Measurements from ENCODE around the gene CLCN7.

DNA sequence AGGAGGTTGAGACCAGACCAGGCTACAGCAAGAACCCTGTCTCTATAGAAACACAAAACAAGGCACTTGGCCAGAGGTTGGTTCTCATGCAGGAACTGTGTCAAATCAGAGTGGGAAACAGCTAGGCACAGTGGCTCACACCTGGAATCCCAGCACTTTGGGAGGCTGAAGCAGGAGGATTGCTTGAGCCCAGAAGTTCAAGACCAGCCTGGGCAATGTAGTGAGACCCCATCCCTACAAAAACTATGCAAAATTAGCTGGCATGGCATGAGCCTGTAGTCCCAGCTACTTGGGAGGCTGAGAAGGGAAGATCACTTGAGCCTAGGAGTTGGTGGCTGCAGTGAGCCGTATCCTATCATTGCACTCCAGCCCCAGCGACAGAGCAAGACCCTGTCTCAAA lies 62.0 kb downstream of the CLCN7 start:
- TF ChIP-seq CTCF (IDR thresholded peaks at IDR 0.05), result no peak
- TF ChIP-seq POLR2A (IDR thresholded peaks at IDR 0.05), result no peak
- TF ChIP-seq EP300 (IDR thresholded peaks at IDR 0.05; ENCODE audit: low read depth), result no peak
